ENCODE measurements around the gene ADAM12.

DNA sequence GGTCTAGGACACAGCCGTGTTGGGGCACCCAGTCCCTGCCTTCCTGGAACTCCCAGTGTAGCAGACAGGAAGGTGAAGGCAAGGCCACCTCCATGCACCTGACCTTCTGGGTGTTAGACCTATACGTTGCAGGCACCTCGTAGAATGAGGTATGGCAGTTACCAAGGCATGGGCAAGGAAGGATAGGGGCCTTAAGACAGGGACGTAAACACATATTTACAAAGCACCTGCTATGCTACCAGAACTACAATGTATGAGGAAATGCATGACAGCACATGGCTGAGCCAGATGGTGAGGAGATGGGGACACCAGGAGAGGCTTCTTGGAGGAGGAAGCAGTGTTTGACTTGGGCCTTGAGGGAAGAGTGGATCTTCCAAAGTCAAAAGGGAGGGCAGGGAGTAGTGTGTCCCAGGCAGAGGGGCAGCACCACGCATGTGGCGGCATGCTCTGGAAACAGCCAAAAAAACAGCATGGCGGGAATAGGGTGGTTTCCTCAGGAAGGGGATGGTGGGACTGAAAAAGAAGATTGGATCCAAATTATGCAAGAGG is 260.7 kb downstream of the ADAM12 start:
- TF ChIP-seq, protein P1, sequence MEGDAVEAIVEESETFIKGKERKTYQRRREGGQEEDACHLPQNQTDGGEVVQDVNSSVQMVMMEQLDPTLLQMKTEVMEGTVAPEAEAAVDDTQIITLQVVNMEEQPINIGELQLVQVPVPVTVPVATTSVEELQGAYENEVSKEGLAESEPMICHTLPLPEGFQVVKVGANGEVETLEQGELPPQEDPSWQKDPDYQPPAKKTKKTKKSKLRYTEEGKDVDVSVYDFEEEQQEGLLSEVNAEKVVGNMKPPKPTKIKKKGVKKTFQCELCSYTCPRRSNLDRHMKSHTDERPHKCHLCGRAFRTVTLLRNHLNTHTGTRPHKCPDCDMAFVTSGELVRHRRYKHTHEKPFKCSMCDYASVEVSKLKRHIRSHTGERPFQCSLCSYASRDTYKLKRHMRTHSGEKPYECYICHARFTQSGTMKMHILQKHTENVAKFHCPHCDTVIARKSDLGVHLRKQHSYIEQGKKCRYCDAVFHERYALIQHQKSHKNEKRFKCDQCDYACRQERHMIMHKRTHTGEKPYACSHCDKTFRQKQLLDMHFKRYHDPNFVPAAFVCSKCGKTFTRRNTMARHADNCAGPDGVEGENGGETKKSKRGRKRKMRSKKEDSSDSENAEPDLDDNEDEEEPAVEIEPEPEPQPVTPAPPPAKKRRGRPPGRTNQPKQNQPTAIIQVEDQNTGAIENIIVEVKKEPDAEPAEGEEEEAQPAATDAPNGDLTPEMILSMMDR (IDR thresholded peaks at IDR 0.05; ENCODE audit: low read length): no peak
- no peak for TF ChIP-seq EZH2 (optimal IDR thresholded peaks at IDR 0.05; ENCODE audit: low read depth, low read length)
